Activated T-cell treated with anti-CD3 and anti-CD28 coated beads for 24 hours (primary cell): ENCODE measurements around the gene DDX23.
"Not testable (repeated sequence)": the region's sequence is repeated elsewhere in the genome, so short reads cannot be mapped to it uniquely, and the experiment has no call there.

Experiments used
- DNase-seq: peaks from one replicate; pipeline ENCODE4 v3.0.0-alpha.2; 2020; ENCODE audit warnings: low read depth

Gene DDX23

DNA sequence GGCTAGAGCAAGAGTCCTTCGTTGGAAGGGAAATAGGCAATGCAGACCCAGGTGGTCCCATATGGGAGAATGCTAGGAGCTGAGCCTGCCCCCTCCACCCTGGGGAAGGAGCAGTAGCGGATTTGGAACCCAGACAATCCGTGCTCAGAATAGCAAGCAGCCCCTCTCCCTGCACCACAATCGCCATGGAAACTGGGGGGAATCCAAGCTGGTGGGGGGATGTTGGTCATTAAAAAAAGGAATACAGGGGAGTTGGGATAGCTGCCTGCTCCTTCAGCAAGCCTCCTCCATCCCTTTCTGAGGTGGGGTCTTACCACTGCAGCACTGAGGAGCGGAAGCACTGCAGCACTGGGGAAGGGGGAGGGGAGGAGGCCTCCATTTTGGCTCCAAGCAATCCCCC is 10.8 kb upstream of the DDX23 start:
- no peak for DNase-seq

DNA sequence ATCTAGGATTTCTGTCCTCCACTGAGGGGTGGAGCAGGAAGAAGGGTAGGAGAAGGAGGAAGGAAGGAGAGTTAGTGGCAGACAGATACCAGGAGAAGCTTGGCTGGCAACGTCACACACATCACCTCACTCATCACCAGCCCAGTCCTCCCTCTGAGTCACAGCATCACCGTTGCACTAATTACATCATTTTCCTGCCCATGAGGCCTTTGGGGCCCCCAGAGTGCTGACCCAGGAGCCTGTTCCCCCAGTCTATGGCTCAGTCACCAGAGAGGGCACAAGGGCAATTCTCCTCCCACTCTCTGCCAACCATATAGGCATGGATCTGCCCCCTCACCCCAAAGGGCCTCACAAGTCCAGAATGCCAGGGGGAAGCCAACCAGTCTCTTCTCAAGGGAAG is 9.1 kb upstream of the DDX23 start:
- DNase-seq, result no peak

DNA sequence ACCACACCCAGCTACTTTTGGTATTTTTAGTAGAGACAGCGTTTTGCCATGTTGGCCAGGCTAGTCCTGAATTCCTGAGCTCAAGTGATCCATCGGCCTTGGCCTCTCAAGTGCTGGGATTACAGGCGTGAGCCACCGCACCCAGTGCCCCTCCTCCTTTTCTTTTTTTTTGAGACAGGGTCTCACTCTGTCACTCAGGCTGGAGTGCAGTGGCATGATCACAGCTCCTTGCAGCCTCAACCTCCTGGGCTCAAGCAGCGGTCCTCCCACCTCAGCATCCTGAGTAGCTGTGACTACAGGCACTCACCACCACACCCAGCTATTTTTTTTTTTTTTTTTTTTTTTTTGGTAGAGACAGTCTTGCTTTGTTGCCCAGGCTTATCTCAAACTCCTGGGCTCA is 8.3 kb upstream of the DDX23 start:
- not testable (repeated sequence) for DNase-seq

DNA sequence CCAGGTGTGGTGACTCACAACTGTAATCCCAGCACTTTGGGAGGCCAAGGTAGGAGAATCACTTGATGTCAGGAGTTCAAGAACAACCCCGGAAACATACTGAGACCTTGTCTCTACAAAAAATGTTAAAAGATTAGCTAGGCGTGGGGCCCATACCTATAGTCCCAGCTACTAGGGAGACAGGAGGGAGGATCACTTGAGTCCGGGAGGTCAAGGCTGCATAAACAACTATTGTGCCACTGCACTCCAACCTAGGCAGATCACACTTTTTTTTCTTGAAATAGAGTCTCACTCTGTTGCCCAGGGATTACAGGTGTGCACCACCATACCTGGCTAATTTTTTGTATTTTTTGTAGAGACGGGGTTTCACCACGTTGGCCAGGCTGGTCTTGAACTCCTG is 7.6 kb upstream of the DDX23 start:
- no peak for DNase-seq

DNA sequence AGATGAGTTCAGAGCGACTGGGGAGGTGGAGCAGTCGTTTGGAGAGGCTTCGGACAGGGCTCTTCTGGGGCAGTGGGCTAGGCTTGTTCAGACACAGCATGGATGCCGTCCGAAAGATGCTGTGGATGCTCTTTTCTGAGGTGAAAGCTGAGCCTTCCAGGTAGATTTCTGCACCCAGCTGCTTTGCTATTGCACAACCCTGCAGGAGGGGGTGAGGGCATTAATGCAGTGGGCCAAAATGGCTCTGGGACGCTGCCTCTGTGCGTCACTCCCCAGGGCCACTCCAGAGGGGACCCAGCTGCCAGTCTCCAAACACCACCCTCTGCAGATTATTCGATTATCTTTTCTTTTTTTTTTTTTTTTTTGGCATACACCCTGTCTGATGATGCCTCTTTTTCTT is 6.1 kb upstream of the DDX23 start:
- DNase-seq, result no peak

DNA sequence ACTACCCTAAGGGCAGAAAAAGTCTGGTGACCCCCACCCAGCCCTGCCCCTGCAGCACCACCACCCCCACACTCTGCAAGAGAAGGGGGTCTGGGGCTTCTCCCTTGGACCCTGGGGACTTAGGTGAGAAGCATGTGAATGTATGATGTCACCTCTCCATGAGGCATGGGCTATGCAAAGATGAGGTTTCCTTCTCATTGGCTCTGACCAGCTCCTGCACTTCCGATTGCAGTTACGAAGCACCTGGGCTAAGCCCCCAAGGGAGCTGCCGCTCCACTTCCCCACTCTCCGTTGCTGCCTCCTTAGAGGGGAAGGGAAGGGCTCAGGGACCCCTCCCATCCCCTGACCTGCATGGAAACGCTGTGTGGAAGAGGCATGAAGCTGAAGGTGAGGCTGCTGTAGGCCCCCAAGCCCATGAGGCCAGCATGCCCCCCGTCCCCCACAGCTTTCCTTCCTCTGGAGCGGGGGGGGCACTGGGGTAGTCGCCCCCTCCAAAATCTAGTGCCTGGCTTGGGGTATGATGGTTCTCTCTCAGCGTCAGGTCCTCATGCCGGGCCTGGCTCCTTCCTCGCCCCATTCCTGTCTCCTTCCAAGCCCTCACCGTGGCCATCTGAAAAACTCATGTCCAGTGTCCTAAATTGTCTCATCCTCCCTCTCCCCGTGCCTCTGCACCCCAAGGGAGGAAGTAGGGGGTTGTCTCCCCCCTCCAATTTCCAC is 5.5 kb upstream of the DDX23 start:
- DNase-seq, result no peak

DNA sequence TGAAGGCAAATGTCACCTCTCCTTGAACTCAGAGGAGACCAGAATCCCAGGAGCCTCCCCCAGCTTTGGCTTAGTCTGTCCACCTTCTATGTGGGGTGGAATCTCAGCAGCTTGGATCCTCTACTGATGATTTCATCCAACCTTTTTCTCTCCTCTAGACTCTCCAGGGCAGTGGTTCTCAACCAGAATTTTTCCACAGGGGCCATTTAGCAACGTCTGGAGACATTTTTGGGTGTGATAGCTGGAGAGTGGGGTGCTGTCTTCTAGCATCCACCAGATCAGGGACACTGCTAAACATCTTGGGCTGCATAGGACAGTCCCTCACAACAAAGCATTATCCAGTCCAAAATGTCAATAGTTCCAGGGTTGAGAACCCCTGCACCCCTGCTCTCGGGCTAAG is 4.4 kb upstream of the DDX23 start:
- DNase-seq, result no peak

DNA sequence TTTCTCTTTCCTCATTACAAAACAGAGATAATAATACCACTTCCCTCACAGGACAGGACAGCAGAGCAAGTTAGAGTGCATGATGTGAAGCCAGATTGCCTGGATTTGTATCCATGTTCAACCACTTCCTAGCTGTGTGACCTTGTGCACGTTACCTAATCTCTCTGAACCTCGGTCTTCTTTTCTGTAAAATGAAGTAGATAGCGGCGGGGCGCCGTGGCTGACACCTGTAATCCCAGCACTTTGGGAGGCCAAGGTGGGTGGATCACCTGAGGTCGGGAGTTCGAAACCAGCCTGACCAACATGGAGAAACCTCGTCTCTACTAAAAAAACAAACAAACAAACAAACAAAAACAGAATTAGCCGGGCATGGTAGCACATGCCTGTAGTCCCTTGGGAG is 3.0 kb upstream of the DDX23 start:
- not testable (repeated sequence) for DNase-seq

DNA sequence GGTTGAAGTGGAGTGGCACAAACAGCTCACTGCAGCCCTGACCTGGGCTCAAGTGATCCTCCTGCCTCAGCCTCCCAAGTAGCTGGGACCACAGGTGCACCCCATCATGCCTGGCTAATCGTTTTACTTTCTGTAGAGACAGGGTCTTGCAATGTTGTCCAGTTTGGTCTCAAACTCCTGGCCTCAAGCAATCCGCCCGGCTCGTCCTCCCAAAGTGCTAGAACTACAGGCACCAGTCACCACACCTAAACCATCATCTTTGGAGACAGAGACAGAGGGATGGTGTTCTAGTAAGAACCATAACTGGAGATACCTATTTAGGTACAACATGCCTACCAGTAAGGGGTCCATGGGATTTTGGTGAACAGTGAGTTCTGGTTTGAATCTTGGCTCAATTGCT is 2.5 kb upstream of the DDX23 start:
- no peak for DNase-seq

DNA sequence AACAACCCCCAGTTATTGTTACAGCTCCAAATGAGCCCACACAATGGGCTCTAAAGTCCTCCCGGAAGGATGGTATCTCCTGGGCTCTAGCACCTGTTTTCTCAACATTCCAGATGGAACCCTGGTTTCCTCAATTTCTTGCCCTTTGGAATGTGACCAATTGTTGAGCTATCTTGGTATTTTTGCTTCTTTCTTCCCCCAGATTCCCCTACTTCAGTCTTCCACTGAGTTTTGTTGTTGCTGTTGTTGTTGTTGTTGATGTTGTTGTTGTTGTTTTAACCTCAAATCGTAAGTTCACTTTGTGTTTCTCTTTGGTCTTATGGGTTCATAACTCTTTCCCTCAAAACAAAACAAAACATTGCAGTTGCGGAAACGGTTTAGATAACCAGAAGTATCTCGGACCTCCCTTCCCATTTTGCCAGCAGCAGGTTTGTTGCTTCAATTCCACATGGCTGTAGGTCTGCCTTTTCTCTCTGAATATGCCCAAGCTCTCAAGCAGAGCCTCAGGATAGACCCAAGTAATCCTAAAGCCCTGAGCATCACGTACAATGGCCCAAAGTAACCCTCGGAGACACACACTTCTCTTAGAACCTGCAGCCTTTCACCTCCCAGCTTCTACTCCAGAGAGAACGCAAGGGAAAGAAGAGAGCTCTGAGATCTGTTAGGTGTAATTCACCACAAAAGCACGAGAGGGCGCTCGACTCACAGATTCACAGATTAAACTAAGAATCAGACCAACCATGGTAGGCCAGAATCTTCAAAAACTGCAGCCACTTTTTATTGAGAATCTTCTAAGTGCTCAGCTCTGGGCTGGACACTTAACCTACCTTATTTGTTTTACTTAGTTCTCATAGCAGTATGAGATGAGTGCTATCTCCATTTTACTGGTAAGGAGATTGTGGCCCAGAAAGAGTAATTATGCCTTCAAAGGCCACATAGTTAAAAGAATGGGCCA is 1.0 kb upstream of the DDX23 start:
- DNase-seq, result peak; percentile 88

DNA sequence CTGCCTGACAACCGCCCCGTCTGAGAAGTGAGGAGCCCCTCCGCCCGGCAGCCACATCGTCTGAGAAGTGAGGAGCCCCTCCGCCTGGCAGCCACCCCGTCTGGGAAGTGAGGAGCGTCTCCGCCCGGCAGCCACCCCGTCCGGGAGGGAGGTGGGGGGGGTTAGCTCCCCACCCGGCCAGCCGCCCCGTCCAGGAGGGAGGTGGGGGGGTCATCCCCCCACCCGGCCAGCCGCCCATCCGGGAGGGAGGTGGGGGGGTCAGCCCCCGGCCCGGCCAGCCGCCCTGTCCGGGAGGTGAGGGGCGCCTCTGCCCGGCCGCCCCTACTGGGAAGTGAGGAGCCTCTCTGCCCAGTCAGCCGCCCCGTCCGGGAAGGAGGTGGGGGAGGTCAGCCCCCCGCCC is 9.9 kb downstream of the DDX23 start:
- DNase-seq, result not testable (repeated sequence)

DNA sequence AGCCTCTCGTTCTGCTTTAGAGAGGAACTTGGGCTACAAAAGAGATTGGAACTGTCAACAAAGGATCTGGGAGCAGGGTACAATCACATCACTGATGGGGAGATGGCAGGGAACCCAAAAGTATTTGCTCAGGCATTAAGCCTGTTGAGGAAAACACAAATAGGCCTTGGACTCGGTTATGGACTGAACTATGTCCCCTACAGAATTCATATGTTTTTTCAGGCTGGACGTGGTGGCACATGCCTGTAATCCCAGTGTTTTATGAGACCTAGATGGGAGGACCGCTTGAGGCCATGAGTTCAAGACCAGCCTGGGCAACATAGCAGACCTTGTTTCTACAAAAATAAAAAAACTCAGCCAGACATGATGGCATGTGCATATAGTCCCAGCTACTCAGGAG is 13.9 kb downstream of the DDX23 start:
- DNase-seq, result no peak

DNA sequence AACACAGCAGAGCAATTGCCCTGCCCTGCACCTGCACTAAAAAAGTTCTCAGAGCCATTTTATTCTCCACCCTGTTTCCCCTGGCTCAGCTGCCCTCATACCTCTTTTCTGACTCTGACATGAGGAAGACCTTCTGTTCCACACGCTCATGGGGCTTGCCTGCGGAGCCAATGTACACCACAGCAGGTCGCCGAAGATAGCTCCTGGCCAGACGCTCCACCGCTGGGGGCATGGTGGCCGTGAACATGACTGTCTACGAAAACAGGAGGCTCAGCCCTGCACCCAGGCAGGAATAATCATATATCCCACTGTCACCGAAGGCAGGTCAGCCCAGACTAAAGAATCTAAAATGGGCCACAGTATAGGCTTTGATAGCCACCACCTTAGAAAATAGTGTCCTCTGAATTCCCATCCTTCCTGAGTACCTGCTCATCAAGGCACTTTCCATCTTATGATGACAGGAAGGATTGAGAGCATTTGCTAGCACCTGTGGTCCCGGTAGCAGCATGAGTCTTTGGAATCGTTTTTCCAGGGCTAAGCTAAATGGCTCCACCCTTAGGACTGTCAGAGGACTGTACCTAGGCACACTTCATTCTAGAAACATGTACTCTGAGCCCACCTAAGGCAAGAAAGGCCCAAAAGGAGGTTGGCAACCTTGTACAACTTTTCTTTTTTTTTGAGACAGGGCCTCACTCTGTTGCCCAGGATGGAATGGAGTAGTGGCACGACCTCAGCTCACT is 19.5 kb downstream of the DDX23 start:
- DNase-seq, result no peak

DNA sequence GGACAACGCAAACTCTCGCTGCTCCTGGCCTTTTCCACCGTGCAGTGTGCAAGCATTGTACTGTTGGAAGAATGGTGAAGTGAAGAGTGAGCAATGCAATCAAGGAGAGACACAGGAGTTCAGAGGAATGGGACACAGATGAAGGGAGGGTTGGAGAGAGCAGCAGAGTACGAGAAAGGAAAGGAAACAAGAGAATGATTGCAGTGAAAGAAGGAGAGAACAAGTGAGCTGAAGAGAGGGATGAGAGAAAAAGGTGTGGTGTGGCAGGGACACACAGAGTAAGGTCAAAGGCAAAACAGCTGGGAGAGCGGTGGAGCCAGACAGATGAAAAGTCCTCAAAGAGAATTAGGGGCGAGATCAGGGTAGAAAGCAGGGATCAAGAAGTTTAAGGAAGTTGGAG is 20.7 kb downstream of the DDX23 start:
- DNase-seq, result no peak

DNA sequence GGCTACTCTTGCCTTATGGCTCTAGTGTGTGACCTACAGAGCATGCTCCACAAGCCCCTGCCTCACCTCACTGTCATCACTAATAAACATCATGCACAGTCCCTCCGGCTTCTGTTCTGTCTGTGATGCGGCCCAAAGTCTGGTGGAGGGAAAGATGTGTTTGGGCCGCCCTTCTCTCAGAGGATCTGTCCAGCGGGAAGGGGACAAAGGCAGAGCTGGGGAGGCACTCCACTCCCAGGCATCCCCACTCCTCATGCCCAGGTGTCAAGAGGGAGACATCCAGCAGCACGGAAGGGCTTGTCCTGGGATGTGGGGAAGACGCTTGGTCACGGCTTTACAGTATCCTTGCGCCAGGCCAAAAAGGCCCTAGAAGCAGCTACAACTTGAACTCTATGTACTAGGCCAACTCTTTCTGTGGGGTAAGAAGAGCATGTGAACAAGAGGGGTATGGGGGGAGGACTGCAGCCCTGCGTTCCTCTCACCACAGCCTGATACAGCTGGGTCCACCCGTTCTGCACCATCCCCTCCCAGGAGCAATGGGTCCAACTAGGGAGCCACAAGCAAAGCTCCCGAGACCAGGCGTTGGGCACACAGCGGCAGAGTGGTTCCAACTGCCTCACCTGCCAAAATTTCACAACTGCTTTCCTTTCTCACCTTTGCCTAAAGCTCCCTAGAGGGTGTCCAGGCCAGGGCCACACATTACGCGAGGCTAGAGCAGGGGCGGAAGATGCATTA is 23.0 kb downstream of the DDX23 start:
- DNase-seq, result no peak

DNA sequence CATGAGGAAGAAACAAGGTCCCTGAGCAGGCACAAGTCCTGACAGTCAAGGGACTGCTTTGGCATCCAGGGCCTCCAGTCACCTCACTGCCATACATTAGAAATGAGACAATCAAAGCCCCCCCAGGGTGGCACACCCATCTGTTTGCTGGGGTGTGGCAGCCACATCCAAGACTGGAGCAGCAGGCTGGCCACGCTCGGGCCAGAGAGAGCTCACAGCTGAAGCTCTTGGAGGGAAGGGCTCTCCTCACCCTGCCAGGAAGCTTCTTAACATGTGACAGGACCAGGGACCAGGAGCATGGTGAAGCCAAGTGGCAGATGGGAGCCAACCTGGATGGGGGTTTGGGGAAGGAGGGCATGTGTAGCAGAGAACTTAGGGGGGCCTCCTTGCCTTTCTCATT is 23.7 kb downstream of the DDX23 start:
- no peak for DNase-seq

DNA sequence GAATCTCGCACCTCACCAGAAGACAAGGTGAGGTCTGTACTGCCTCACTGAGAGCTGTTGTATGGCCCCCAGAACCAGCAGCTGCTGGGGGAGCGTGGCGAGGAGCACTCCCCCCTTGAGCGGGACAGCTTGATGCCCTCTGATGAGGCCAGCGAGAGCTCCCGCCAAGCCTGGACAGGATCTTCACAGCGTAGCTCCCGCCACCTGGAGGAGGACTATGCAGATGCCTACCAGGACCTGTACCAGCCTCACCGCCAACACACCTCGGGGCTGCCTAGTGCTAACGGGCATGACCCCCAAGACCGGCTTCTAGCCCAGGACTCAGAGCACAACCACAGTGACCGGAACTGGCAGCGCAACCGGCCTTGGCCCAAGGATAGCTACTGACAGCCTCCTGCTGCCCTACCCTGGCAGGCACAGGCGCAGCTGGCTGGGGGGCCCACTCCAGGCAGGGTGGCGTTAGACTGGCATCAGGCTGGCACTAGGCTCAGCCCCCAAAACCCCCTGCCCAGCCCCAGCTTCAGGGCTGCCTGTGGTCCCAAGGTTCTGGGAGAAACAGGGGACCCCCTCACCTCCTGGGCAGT is 24.4 kb downstream of the DDX23 start:
- no peak for DNase-seq

DNA sequence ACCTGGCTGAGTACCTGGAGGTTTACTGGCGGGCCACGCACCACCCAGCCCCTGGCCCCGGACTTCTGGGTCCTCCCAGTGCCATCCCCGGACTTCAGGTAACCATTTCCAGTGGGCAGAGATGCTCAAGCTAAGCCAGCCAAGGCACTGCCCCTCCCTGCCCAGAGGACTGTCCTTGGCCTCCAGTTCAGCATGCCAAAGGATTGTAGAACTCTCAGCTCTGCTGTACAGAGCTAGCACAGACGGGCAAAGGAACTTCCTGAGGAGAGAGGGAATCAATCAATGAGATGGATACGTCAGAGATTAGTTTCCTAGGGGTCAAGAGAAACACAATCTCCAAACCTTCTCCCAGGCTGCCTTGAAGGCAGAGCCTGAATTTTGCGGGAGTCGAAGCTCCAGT is 24.9 kb downstream of the DDX23 start:
- no peak for DNase-seq

DNA sequence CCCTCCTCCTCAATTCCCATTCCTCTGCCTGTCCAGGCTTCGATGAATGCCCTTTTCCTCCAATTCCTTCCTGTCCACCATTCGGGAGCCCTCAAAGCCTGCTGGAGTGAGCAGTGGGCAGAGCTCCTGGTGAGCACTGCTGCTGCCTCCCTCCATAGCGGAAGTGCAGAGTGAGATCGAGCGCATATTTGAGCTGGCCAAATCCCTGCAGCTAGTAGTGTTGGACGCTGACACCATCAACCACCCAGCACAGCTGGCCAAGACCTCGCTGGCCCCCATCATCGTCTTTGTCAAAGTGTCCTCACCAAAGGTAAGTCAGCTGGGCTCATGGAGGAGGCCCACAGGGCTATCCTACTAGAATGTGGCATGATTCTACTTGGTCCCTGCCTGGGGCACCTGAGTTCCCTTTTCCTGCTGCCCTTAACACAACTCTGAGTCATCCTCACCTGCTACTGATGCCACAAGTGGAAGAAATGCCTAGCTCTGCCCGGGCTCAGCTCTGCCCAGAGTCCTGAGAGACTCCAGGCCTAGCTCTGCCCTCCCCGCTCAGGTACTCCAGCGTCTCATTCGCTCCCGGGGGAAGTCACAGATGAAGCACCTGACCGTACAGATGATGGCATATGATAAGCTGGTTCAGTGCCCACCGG is 25.6 kb downstream of the DDX23 start:
- no peak for DNase-seq

DNA sequence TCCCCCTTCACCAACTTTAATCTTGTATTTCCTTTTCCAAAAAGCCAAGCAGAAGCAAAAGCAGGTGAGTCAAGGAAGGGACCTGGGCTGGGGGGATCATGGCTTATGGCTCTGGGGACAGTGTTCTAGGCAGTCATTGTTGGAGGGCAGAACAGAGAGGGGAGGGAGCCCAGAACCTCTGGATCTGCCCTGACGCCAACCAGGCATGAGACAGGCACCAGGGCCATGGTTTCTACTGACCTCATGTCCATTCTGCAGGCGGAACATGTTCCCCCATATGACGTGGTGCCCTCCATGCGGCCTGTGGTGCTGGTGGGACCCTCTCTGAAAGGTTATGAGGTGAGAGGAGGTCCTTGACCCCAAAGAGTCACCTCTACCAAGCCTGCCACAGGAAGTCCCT is 27.1 kb downstream of the DDX23 start:
- DNase-seq, result no peak

DNA sequence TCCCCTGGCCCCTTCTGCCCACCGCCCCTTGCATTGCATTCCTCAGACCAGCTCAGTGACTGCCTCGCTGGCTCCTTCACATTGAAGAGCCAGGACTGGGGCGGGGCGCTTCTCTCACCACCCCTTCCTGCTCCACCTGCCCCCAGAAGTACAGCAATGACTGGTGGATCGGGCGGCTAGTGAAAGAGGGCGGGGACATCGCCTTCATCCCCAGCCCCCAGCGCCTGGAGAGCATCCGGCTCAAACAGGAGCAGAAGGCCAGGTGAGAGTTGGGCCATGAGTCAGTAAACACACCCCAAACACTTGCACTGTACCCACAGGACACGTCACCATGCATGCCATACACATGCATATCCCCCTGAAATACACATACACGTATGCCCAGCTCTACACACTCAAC is 27.9 kb downstream of the DDX23 start:
- DNase-seq, result no peak
